NCI-H460 (cell line): ENCODE results near the gene CFDP1. TPM values are rescaled to one million over a fixed set of nuclear protein-coding genes. Genes with fewer than 3 reads are reported as not detected.
"Not testable (repeated sequence)": the region's sequence is repeated elsewhere in the genome, so short reads cannot be mapped to it uniquely, and the experiment has no call there.

Experiments used
- DNase-seq: peaks from one replicate; pipeline ENCODE4 v3.0.0-alpha.2; 2016; ENCODE audit warnings: low read depth; ENCODE audit errors: extremely low read depth
- total RNA-seq: library from RNA; depleted of rRNA; stranded (reverse); fragments of >200 nt; shearing (Covaris generic); gene quantifications from 2 replicates; pipeline ENCODE4 v1.2.3, GENCODE V29; 2014

Gene CFDP1
- total RNA-seq, 1 experiment from 2014 or later = 23.7 TPM

GRCh38 chr16:75304521-75305363 lies 128.6 kb downstream of the CFDP1 start:
- DNase-seq = no peak

- no peak for DNase-seq
Measured at GRCh38 chr16:75301804-75302203, 131.5 kb downstream of the CFDP1 start.

GRCh38 chr16:75298267-75298666 lies 135.0 kb downstream of the CFDP1 start:
- DNase-seq = no peak

GRCh38 chr16:75296606-75297005 lies 136.7 kb downstream of the CFDP1 start:
- DNase-seq = no peak

- DNase-seq = no peak
Measured at GRCh38 chr16:75294773-75295459, 138.4 kb downstream of the CFDP1 start.

DNA sequence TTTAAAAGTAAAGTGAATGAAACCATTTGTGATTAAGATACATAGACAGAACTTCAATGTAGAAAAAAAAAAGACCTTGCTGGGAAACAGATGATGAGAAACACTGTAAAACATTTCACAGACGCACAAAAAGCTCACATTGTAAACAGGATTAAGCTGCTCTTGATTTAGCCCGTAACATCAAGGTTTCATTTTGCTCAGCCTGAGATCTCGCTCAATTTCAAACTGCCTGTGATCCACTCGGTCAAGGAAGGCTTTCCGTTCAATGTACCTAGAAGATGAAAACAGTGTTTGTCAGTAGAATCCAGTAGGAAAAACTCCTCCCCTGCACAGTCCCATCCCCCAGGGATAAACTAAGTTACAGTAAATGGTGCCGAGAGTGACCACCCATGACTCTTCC lies 139.5 kb downstream of the CFDP1 start:
- no peak for DNase-seq

GRCh38 chr16:75293173-75293572 lies 140.1 kb downstream of the CFDP1 start:
- no peak for DNase-seq

- DNase-seq = no peak
Measured at GRCh38 chr16:75292691-75293090, 140.6 kb downstream of the CFDP1 start.

- no peak for DNase-seq
Measured at GRCh38 chr16:75289189-75289588, 144.1 kb downstream of the CFDP1 start.

DNA sequence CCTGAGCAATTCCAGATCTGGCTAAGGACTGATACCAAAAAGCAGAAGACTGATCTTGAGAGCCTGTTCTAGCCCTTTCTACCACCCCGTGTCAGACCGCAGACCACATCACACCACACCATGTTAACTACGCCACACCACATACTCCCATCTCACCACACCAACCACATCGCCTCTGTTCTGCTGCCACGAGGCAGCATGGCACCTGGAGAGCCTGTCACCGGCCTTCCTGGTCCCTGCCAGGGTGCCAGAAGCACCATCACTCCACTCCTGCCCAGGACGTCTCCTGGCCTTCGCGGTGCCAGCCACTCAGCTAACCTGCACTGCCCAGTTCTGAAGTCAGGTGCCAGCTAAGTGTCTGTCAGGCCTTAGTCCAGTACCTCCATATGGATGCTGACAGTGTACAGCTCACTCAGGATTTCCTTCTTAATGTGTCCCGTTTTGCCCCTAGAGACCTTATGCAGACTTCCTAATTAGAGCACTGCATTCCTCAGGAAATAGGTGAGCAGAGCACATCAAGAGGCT lies 144.6 kb downstream of the CFDP1 start:
- DNase-seq = no peak

GRCh38 chr16:75288181-75288580 lies 145.1 kb downstream of the CFDP1 start:
- no peak for DNase-seq

DNA sequence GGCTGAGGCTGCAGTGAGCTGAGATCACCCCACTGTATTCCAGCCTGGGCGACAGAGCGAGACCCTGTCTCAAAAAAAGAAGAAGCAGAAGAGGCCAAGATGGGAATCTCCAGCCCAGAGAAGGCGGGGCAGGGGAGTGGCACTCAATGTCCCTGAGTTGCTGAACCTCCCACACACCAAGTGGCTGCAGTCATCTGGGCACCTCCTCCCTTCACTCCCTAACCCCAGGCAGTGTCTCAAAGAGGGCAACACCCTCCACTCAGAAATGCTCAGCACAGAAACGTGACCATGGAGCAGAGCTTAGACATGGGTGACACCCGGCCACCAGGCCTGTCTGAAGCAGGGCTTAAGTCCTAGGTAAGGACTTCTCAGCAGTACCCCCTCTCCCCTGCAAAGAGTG lies 145.6 kb downstream of the CFDP1 start:
- DNase-seq = no peak

DNA sequence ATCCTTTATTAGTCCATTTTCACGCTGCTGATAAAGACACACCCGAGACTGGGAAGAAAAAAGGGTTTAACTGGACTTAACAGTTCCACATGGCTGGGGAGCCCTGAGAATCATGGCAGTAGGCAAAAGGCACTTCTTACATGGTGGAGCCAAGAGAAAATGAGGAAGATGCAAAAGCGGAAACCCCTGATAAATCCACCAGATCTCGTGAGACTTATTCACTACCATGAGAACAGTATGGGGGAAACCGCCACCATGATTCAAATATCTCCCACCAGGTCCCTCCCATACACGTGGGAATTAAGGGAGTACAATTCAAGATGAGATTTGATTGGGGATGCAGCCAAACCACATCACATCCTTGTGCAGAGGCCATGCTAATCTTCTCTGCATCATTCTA lies 146.9 kb downstream of the CFDP1 start:
- DNase-seq = no peak

- DNase-seq = no peak
Measured at GRCh38 chr16:75282466-75283281, 150.6 kb downstream of the CFDP1 start.

GRCh38 chr16:75281826-75282225 lies 151.5 kb downstream of the CFDP1 start:
- DNase-seq = no peak

DNA sequence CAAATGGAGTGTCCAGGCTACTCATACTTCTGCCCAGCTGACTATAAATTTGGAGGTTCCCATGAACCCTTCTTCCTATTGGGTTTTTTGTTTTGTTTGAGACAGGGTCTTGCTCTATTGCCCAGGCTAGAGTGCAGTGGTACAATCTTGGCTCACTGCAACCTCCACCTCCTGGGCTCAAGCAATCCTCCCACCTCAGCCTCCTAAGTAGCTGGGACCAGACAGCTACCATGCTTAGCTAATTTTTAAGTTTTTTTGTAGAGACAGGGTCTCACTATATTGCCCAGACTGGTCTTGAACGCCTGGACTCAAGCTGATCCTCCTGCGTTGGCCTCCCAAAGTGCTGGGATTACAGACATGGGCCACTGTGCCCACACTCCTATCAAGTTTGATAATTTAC lies 152.3 kb downstream of the CFDP1 start:
- not testable (repeated sequence) for DNase-seq

GRCh38 chr16:75280331-75280804 lies 152.9 kb downstream of the CFDP1 start:
- no peak for DNase-seq

DNA sequence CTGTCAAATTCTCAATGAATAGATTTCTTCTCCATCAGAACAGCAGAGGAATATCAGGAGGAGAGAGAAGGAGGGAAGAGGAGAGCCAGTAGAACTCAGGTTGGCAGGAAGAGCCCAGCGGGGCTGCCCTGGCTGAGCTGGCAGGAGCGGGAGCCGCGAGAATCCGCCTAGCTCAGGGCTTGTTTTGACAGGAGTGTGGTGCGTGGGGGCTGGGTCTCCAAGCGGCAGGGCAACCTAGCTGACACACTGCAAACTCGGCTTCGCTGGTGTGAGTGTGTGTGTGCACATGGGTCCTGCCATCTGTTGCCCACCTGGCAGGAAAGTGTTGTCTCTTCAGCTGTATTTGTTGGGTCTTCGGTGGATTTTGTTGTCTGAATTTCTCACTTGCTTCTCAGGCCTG lies 154.0 kb downstream of the CFDP1 start:
- DNase-seq = no peak

GRCh38 chr16:75273054-75273925 lies 160.0 kb downstream of the CFDP1 start:
- DNase-seq = no peak

DNA sequence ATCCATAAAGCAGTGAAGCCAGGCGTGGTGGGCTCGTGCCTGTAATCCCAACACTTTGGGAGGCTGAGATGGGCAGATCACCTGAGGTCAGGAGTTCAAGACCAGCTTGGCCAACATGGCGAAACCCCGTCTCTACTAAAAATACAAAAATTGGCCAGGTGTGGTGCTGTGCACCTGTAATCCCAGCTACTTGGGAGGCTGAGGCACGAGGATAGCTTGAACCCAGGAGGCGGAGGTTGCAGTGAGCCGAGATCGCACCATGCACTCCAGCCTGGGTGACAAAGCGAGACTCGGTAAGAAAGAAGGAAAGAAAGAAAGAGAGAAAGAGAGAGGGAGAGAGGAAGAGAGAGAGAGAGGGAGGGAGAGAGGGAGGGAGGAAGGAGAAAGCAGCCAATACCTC lies 160.7 kb downstream of the CFDP1 start:
- DNase-seq = not testable (repeated sequence)
